ENCODE data around the gene ETV2. TPM values are rescaled to one million over a fixed set of nuclear protein-coding genes. Genes with fewer than 3 reads are reported as not detected.
"Not testable (repeated sequence)": the region's sequence is repeated elsewhere in the genome, so short reads cannot be mapped to it uniquely, and the experiment has no call there.

ETV2 gene
- not detected for total RNA-seq

GRCh38 chr19:35641515-35642151 is at the start of gene ETV2:
TSS of gene ETV2 (plus strand) at chr19:35641745. CDS start at chr19:35642461, 716 bp downstream.
- TF ChIP-seq POLR2A (IDR thresholded peaks at IDR 0.05) (no peak), CTCF (IDR thresholded peaks at IDR 0.05) (no peak)
- no peak for DNase-seq
- Histone ChIP-seq H3K27me3 (no peaks in the 10 kb centered on the region), H3K4me3 (no peak within 1 kb of the TSS), H3K36me3 (replicated peaks in 1 of 2; ENCODE audit: insufficient read depth in 1 of 2, low read depth in 2 of 2) (peaks cover 0 to 12% of the 10 kb centered on the region in 2 donors), H3K9me3 (no peaks in the 10 kb centered on the region), H3K4me1 (peaks cover 19% of the 10 kb centered on the region), H3K27ac (peak within 1 kb of the TSS in 2 of 4 donors; percentile 5 to 92)
- 51 to 66% methylated on average over 13 to 23 of the region's 28 CpGs for WGBS, 2 donors
- intact Hi-C loops (cut with DNase I) = no loop called here
- no peak for ATAC-seq

- TF ChIP-seq CTCF (IDR thresholded peaks at IDR 0.05) (peak; percentile 53 to 89 (median 81)), POLR2A (IDR thresholded peaks at IDR 0.05) (no peak)
- H3K4me3 ChIP-seq = no peak overlapping the region
- ATAC-seq = peak; percentile 86
- H3K27ac ChIP-seq = no peak overlapping the region
- no peaks in the 10 kb centered on the region for H3K27me3 ChIP-seq
- H3K4me1 ChIP-seq = peaks cover 6% of the 10 kb centered on the region
- no peaks in the 10 kb centered on the region for H3K9me3 ChIP-seq
- peak; percentile 66 to 80 (median 70) for DNase-seq
- WGBS, 2 donors = 11 to 16% methylated on average over 8 of the region's 8 CpGs
- intact Hi-C loops (cut with DNase I) = no loop called here
- no peaks in the 10 kb centered on the region for H3K36me3 ChIP-seq (replicated peaks in 1 of 2; ENCODE audit: insufficient read depth in 1 of 2, low read depth in 2 of 2)
Measured at GRCh38 chr19:35592226-35592625, 49.3 kb upstream of the ETV2 start.

- H3K9me3 ChIP-seq; H3K4me1 ChIP-seq; DNase-seq; H3K4me3 ChIP-seq; intact Hi-C loops (cut with DNase I); H3K27me3 ChIP-seq; H3K36me3 ChIP-seq (replicated peaks in 1 of 2; ENCODE audit: insufficient read depth in 1 of 2, low read depth in 2 of 2); ATAC-seq; H3K27ac ChIP-seq: not testable (repeated sequence)
- WGBS, 2 donors = 59 to 77% methylated on average over 3 of the region's 3 CpGs
Measured at GRCh38 chr19:35595026-35595425, 46.5 kb upstream of the ETV2 start.

GRCh38 chr19:35595928-35596327 is 45.6 kb upstream of the ETV2 start:
- TF ChIP-seq CTCF (IDR thresholded peaks at IDR 0.05) (no peak), POLR2A (IDR thresholded peaks at IDR 0.05) (no peak)
- ATAC-seq (no peak), DNase-seq (no peak)
- WGBS, 2 donors = 100% methylated on average over 1 of the region's 1 CpG
- no peak overlapping the region for H3K27ac ChIP-seq
- peaks cover 6% of the 10 kb centered on the region for H3K4me1 ChIP-seq
- H3K4me3 ChIP-seq = no peak overlapping the region
- H3K9me3 ChIP-seq = no peaks in the 10 kb centered on the region
- intact Hi-C loops (cut with DNase I) = no loop called here
- no peaks in the 10 kb centered on the region for H3K36me3 ChIP-seq (replicated peaks in 1 of 2; ENCODE audit: insufficient read depth in 1 of 2, low read depth in 2 of 2)
- H3K27me3 ChIP-seq = no peaks in the 10 kb centered on the region

- H3K4me3 ChIP-seq = no peak overlapping the region
- peaks cover 6% of the 10 kb centered on the region for H3K4me1 ChIP-seq
- no peaks in the 10 kb centered on the region for H3K27me3 ChIP-seq
- 62 to 72% methylated on average over 4 of the region's 4 CpGs for WGBS, 2 donors
- intact Hi-C loops (cut with DNase I) = no loop called here
- no peaks in the 10 kb centered on the region for H3K36me3 ChIP-seq (replicated peaks in 1 of 2; ENCODE audit: insufficient read depth in 1 of 2, low read depth in 2 of 2)
- H3K9me3 ChIP-seq = no peaks in the 10 kb centered on the region
- DNase-seq (no peak), ATAC-seq (no peak)
- no peak overlapping the region for H3K27ac ChIP-seq
- TF ChIP-seq POLR2A (IDR thresholded peaks at IDR 0.05) = no peak
- TF ChIP-seq CTCF (IDR thresholded peaks at IDR 0.05) = no peak
Measured at GRCh38 chr19:35596366-35596999, 45.1 kb upstream of the ETV2 start.

Measured in body of pancreas (tissue), 4 donors.